Measurements from ENCODE around the gene CADM2.

GRCh38 chr3:85516146-85516545 is 557.4 kb downstream of the CADM2 start:
- TF ChIP-seq CTCF (IDR thresholded peaks at IDR 0.05) (no peak), POLR2A (IDR thresholded peaks at IDR 0.05) (no peak)
